HEK293 (cell line): ENCODE results near the gene HPSE2.

Source experiments
- CTCF ChIA-PET: fragments of 350-600 bp; formaldehyde crosslinking; extraction: SDS; loops from one replicate; lab custom pipeline; 2021; ENCODE audit warnings: antibody characterized with exemption; lab: Yijun Ruan, JAX
- POLR2A ChIA-PET: fragments of 300-600 bp; formaldehyde crosslinking; extraction: SDS; loops from one replicate; lab custom pipeline; 2020; ENCODE audit warnings: antibody characterized with exemption, inconsistent platforms; lab: Yijun Ruan, JAX
- H3K27ac ChIP-seq: fragments of 200-500 bp; sonication (Bioruptor generic); 2 replicates; pipeline ENCODE4 v1.5.1; 2014; ENCODE audit warnings: low read depth, low read length, control low read depth, inconsistent platforms; ENCODE audit errors: extremely low read depth
- H3K36me3 ChIP-seq, 2 experiments: fragments of 200-500 bp in 1 of 2; sonication (Bioruptor generic) in 1 of 2; 1 replicate in 1 of 2; 2 replicates in 1 of 2; pipeline ENCODE4 v1.5.1; 2014 to 2017; ENCODE audit warnings: inconsistent platforms in 2 of 2, low read length in 2 of 2; ENCODE audit not compliant: control insufficient read depth in 2 of 2, insufficient read depth in 1 of 2
- H3K4me1 ChIP-seq: fragments of 200-500 bp; sonication (Bioruptor generic); 2 replicates; pipeline ENCODE4 v1.5.1; 2014; ENCODE audit warnings: mild to moderate bottlenecking, low read length, inconsistent platforms; ENCODE audit not compliant: control insufficient read depth, insufficient read depth
- H3K4me3 ChIP-seq: 2 replicates; pipeline ENCODE4 v1.5.1; 2011; ENCODE audit warnings: low read depth, mild to moderate bottlenecking, control low read depth, low read length, moderate library complexity
- H3K9me3 ChIP-seq: fragments of 200-500 bp; sonication (Bioruptor generic); 2 replicates; pipeline ENCODE4 v1.5.1; 2014; ENCODE audit warnings: low read depth, low read length, inconsistent platforms; ENCODE audit not compliant: control insufficient read depth, insufficient read depth
- GLIS1 ChIP-seq: fragments of 450-650 bp; formaldehyde crosslinking; IDR thresholded peaks from 2 replicates; pipeline ENCODE4 v1.5.1; 2016; ENCODE audit warnings: missing biosample characterization, missing genetic modification characterization
- IKZF3 ChIP-seq: fragments of 450-650 bp; IDR thresholded peaks from 2 replicates; pipeline ENCODE4 v1.5.0; 2018; ENCODE audit warnings: missing biosample characterization, mild to moderate bottlenecking, missing genetic modification characterization, moderate library complexity
- KLF1 ChIP-seq: fragments of 450-650 bp; formaldehyde crosslinking; IDR thresholded peaks from 2 replicates; pipeline ENCODE4 v1.5.1; 2016; ENCODE audit warnings: missing biosample characterization, missing genetic modification characterization
- KLF9 ChIP-seq: fragments of 450-650 bp; formaldehyde crosslinking; IDR thresholded peaks from 2 replicates; pipeline ENCODE4 v1.5.1; 2016; ENCODE audit warnings: missing biosample characterization, missing genetic modification characterization, low read depth
- ZBTB7A ChIP-seq: fragments of 450-650 bp; formaldehyde crosslinking; IDR thresholded peaks from 2 replicates; pipeline ENCODE4 v1.5.1; 2016; ENCODE audit warnings: low read depth, missing biosample characterization, missing genetic modification characterization
- ZBTB8A ChIP-seq: fragments of 450-650 bp; formaldehyde crosslinking; IDR thresholded peaks from 2 replicates; pipeline ENCODE4 v1.5.1; 2016; ENCODE audit warnings: missing biosample characterization, missing genetic modification characterization
- ZFP37 ChIP-seq: fragments of 450-650 bp; formaldehyde crosslinking; IDR thresholded peaks from 2 replicates; pipeline ENCODE4 v1.5.1; 2016; ENCODE audit warnings: missing biosample characterization, missing genetic modification characterization
- ZNF157 ChIP-seq: fragments of 450-650 bp; formaldehyde crosslinking; IDR thresholded peaks from 2 replicates; pipeline ENCODE4 v1.5.1; 2016; ENCODE audit warnings: missing biosample characterization, missing genetic modification characterization
- ZNF19 ChIP-seq: fragments of 450-650 bp; formaldehyde crosslinking; IDR thresholded peaks from 2 replicates; pipeline ENCODE4; 2016; ENCODE audit warnings: missing biosample characterization, missing genetic modification characterization, low read depth
- ZNF2 ChIP-seq: fragments of 450-650 bp; formaldehyde crosslinking; IDR thresholded peaks from 2 replicates; pipeline ENCODE4 v1.5.1; 2016; ENCODE audit warnings: missing biosample characterization, missing genetic modification characterization
- ZNF24 ChIP-seq: fragments of 450-650 bp; formaldehyde crosslinking; IDR thresholded peaks from 2 replicates; pipeline ENCODE4 v1.5.1; 2016; ENCODE audit warnings: missing biosample characterization, missing genetic modification characterization
- ZNF610 ChIP-seq: fragments of 450-650 bp; formaldehyde crosslinking; IDR thresholded peaks from 2 replicates; pipeline ENCODE4 v1.5.1; 2016; ENCODE audit warnings: missing biosample characterization, missing genetic modification characterization, borderline replicate concordance
- ZNF624 ChIP-seq: fragments of 450-650 bp; formaldehyde crosslinking; IDR thresholded peaks from 2 replicates; pipeline ENCODE4 v1.5.1; 2017; ENCODE audit warnings: missing biosample characterization, missing genetic modification characterization
- TF ChIP-seq, protein P1 (sequence below): fragments of 450-650 bp; formaldehyde crosslinking; IDR thresholded peaks from 2 replicates; pipeline ENCODE4 v1.5.1; 2016; ENCODE audit warnings: missing biosample characterization, missing genetic modification characterization
- TF ChIP-seq, protein P2 (sequence below): fragments of 450-650 bp; formaldehyde crosslinking; IDR thresholded peaks from 2 replicates; pipeline ENCODE4 v1.5.1; 2017; ENCODE audit warnings: missing biosample characterization, mild to moderate bottlenecking, missing genetic modification characterization, moderate library complexity
- TF ChIP-seq, protein P3 (sequence below): fragments of 450-650 bp; formaldehyde crosslinking; IDR thresholded peaks from 2 replicates; pipeline ENCODE4 v1.5.1; 2017; ENCODE audit warnings: missing biosample characterization, missing genetic modification characterization
- TF ChIP-seq, protein P4 (sequence below): fragments of 450-650 bp; formaldehyde crosslinking; IDR thresholded peaks from 2 replicates; pipeline ENCODE4 v1.5.1; 2016; ENCODE audit warnings: missing biosample characterization, missing genetic modification characterization
- TF ChIP-seq, protein P5 (sequence below): fragments of 450-650 bp; formaldehyde crosslinking; IDR thresholded peaks from 2 replicates; pipeline ENCODE4 v1.5.1; 2016; ENCODE audit warnings: missing biosample characterization, missing genetic modification characterization

Gene HPSE2

DNA sequence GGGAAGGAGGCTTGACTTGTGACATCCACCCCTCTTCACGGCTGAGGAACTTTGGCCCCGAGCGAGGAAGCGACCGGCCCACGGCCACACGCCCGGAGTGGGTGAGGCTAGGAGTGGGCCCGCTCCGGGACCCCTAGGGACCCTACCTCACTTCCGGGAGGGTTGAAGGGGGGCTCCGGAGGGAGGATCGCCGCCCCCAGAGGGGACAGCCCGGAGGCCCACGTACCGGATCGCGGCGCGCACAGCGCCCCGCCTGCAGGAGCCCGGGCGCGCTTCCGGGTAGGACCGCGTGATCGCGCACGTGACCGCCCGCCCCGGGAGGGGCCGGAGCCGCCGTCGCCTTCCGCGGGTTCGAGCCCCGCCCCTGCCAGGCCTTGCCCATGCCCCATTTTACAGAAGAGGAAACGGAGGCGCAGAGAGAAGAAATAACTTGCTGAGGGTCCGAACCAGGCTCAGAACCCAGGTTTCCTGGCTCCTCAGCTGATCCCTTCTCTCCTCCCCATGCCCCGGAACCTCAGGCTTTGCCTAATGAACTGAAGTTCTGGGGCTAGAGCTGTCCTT lies 788.9 kb downstream of the HPSE2 start, which contains the start of gene HPS1 (continued):
- TF ChIP-seq, protein P1, sequence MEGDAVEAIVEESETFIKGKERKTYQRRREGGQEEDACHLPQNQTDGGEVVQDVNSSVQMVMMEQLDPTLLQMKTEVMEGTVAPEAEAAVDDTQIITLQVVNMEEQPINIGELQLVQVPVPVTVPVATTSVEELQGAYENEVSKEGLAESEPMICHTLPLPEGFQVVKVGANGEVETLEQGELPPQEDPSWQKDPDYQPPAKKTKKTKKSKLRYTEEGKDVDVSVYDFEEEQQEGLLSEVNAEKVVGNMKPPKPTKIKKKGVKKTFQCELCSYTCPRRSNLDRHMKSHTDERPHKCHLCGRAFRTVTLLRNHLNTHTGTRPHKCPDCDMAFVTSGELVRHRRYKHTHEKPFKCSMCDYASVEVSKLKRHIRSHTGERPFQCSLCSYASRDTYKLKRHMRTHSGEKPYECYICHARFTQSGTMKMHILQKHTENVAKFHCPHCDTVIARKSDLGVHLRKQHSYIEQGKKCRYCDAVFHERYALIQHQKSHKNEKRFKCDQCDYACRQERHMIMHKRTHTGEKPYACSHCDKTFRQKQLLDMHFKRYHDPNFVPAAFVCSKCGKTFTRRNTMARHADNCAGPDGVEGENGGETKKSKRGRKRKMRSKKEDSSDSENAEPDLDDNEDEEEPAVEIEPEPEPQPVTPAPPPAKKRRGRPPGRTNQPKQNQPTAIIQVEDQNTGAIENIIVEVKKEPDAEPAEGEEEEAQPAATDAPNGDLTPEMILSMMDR (tag by site-specific recombination) = 0 out of 2 replicates have a peak, but pooled peaks have one; percentile 30
- peak; percentile 31; the same call in 1 of the 2 replicates for TF ChIP-seq ZBTB8A (tag by site-specific recombination)
- TF ChIP-seq KLF1 (tag by site-specific recombination) = peak; percentile 39; the same call in 1 of the 2 replicates
- TF ChIP-seq, protein P2, sequence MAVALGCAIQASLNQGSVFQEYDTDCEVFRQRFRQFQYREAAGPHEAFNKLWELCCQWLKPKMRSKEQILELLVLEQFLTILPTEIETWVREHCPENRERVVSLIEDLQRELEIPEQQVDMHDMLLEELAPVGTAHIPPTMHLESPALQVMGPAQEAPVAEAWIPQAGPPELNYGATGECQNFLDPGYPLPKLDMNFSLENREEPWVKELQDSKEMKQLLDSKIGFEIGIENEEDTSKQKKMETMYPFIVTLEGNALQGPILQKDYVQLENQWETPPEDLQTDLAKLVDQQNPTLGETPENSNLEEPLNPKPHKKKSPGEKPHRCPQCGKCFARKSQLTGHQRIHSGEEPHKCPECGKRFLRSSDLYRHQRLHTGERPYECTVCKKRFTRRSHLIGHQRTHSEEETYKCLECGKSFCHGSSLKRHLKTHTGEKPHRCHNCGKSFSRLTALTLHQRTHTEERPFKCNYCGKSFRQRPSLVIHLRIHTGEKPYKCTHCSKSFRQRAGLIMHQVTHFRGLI (tag by site-specific recombination) = 0 out of 2 replicates have a peak, but pooled peaks have one; percentile 13
- TF ChIP-seq ZFP37 (tag by site-specific recombination) = no peak
- peak; percentile 78 for TF ChIP-seq ZNF24
- peak; percentile 45; the same call in 1 of the 2 replicates for TF ChIP-seq GLIS1 (tag by site-specific recombination)
- TF ChIP-seq ZNF157 (tag by site-specific recombination) = no peak
- TF ChIP-seq, protein P3, sequence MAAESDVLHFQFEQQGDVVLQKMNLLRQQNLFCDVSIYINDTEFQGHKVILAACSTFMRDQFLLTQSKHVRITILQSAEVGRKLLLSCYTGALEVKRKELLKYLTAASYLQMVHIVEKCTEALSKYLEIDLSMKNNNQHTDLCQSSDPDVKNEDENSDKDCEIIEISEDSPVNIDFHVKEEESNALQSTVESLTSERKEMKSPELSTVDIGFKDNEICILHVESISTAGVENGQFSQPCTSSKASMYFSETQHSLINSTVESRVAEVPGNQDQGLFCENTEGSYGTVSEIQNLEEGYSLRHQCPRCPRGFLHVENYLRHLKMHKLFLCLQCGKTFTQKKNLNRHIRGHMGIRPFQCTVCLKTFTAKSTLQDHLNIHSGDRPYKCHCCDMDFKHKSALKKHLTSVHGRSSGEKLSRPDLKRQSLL (tag by site-specific recombination) = peak; percentile 26; the same call in 1 of the 2 replicates
- TF ChIP-seq ZNF624 (tag by site-specific recombination) = no peak
- TF ChIP-seq KLF9 (tag by site-specific recombination) = 0 out of 2 replicates have a peak, but pooled peaks have one; percentile 26
- no peak for TF ChIP-seq ZNF2 (tag by site-specific recombination)
- no peak for TF ChIP-seq ZNF19 (tag by site-specific recombination)
- TF ChIP-seq, protein P4, sequence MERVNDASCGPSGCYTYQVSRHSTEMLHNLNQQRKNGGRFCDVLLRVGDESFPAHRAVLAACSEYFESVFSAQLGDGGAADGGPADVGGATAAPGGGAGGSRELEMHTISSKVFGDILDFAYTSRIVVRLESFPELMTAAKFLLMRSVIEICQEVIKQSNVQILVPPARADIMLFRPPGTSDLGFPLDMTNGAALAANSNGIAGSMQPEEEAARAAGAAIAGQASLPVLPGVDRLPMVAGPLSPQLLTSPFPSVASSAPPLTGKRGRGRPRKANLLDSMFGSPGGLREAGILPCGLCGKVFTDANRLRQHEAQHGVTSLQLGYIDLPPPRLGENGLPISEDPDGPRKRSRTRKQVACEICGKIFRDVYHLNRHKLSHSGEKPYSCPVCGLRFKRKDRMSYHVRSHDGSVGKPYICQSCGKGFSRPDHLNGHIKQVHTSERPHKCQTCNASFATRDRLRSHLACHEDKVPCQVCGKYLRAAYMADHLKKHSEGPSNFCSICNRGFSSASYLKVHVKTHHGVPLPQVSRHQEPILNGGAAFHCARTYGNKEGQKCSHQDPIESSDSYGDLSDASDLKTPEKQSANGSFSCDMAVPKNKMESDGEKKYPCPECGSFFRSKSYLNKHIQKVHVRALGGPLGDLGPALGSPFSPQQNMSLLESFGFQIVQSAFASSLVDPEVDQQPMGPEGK (tag by site-specific recombination) = peak; percentile 63
- TF ChIP-seq ZBTB7A (tag by site-specific recombination) = 0 out of 2 replicates have a peak, but pooled peaks have one; percentile 48

DNA sequence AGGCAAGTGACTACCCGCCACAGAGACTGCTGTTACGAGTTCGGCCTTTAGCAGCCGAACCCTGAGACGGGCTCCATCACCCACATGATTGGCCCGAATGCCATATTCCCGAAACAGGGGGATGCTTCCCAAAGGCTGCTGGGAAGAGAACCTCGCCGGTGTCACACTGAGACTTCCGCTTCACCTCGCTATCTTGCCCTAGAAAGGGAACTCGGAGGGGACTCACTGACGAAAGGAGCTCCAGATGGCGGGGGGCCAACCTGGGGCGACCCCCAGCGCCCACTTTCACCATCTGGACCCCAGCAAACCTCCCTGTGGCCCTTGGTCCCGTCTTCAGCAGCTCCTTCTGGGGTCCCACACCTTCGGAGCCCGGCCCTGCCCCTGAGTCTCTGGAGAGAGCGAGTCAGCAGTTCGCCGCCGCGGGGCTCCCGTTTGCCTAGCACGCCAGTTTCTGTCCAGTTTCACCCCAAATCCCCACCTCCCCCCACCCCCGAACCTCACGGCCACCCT lies 789.4 kb downstream of the HPSE2 start:
- Histone ChIP-seq H3K4me3 (peak overlapping the region; percentile 89), H3K9me3 (no peaks in the 10 kb centered on the region), H3K36me3 (peaks cover 12 to 46% of the 10 kb centered on the region in 2 experiments), H3K4me1 (no peaks in the 10 kb centered on the region), H3K27ac (no peak overlapping the region; the same call in 1 of the 2 replicates)
- CTCF ChIA-PET = interaction anchor here (0.9 to 1.4 kb wide), 2 partner anchors 14 to 20 kb away, joined by 3 read pairs; no protein-coding TSS in a partner anchor
- TF ChIP-seq, protein P3 (tag by site-specific recombination) = peak; percentile 34; the same call in 1 of the 2 replicates
- 0 out of 2 replicates have a peak, but pooled peaks have one; percentile 31 for TF ChIP-seq IKZF3 (tag by site-specific recombination)
- no peak for TF ChIP-seq ZNF610 (tag by site-specific recombination)
- TF ChIP-seq, protein P5, sequence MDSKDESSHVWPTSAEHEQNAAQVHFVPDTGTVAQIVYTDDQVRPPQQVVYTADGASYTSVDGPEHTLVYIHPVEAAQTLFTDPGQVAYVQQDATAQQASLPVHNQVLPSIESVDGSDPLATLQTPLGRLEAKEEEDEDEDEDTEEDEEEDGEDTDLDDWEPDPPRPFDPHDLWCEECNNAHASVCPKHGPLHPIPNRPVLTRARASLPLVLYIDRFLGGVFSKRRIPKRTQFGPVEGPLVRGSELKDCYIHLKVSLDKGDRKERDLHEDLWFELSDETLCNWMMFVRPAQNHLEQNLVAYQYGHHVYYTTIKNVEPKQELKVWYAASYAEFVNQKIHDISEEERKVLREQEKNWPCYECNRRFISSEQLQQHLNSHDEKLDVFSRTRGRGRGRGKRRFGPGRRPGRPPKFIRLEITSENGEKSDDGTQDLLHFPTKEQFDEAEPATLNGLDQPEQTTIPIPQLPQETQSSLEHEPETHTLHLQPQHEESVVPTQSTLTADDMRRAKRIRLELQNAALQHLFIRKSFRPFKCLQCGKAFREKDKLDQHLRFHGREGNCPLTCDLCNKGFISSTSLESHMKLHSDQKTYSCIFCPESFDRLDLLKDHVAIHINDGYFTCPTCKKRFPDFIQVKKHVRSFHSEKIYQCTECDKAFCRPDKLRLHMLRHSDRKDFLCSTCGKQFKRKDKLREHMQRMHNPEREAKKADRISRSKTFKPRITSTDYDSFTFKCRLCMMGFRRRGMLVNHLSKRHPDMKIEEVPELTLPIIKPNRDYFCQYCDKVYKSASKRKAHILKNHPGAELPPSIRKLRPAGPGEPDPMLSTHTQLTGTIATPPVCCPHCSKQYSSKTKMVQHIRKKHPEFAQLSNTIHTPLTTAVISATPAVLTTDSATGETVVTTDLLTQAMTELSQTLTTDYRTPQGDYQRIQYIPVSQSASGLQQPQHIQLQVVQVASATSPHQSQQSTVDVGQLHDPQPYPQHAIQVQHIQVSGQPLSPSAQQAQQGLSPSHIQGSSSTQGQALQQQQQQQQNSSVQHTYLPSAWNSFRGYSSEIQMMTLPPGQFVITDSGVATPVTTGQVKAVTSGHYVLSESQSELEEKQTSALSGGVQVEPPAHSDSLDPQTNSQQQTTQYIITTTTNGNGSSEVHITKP (tag by site-specific recombination) = 0 out of 2 replicates have a peak, but pooled peaks have one; percentile 12
- POLR2A ChIA-PET = interaction anchor here (1.7 kb wide), 1 partner anchor 14 kb away, joined by 5 read pairs; no protein-coding TSS in a partner anchor
